ENCODE data around the gene CIC. TPM values are rescaled to one million over a fixed set of nuclear protein-coding genes. Genes with fewer than 3 reads are reported as not detected.

The CIC gene
- total and polyA plus RNA-seq, 9 of the 15 experiments (the other 6 are each of a cell fraction or from before 2014, with no cell fraction given), result 0.07 to 44.7 (median 8.6) TPM

DNA sequence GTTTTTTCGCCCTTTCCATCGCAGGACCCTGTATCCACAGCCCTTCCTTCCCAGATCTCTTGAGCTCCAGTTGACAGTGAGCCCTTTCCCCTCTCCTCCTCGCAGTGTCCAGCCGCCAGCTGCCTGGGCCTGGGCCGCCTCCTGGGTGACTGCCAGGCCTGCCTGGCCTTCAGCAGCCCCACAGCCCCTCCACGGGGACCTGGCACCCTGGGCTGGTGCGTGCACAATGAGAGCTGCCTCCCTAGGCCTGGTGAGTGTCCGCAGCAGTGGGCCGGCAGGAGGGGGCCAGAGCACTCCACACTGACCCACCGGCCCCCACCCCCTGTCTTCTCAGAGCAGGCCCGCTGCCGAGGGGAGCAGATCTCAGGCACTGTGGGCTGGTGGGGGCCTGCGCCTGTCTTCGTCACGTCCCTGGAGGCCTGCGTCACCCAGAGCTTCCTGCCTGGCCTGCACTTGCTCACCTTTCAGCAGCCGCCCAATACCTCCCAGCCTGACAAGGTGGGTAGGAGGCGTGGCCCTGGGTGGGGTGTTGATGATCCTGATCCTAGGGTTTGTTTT lies 75.4 kb downstream of the CIC start:
- BruUV-seq (replicated peaks), result no TSS peak
- Histone ChIP-seq H3K9ac (ENCODE audit: insufficient read depth in 1 of 2, low read depth in 2 of 2, low read length in 2 of 2) (no peak overlapping the region; a peak in 1 of 4 replicates), H3K4me1 (replicated peaks in 1 of 2; ENCODE audit: control insufficient read depth in 2 of 2, insufficient read depth in 2 of 2, low read length in 2 of 2) (peaks cover 0 to 8% of the 10 kb centered on the region in 2 experiments; a peak in 1 of 5 replicates), H3K79me2 (ENCODE audit: control insufficient read depth, insufficient read depth, low read length) (no peaks in the 10 kb centered on the region), H2AFZ (ENCODE audit: low read depth, low read length) (no peak overlapping the region), H3K9me1 (ENCODE audit: control insufficient read depth, insufficient read depth, low read length) (no peaks in the 10 kb centered on the region), H3K36me3 (ENCODE audit: control insufficient read depth, insufficient read depth, low read length) (peaks cover 8% of the 10 kb centered on the region; the same call in 1 of the 3 replicates), H3K9me3 (replicated peaks; ENCODE audit: control insufficient read depth, insufficient read depth, low read depth, low read length) (no peaks in the 10 kb centered on the region), H3K4me3 (no peak overlapping the region), H4K20me1 (replicated peaks; ENCODE audit: control insufficient read depth, insufficient read depth, low read length) (no peaks in the 10 kb centered on the region), H3K27me3 (ENCODE audit: control insufficient read depth in 2 of 2, insufficient read depth in 2 of 2, low read length in 2 of 2) (no peaks in the 10 kb centered on the region), H3K4me2 (ENCODE audit: insufficient read depth, low read length) (no peak overlapping the region), H3K27ac (ENCODE audit: extremely low read depth, low read depth, low read length) (no peak overlapping the region)
- DNase-seq (ENCODE audit: extremely low read depth in 1 of 4, low spot score in 3 of 4) (no peak), ATAC-seq (no peak), FAIRE-seq (no peak)
- WGBS (ENCODE audit: insufficient coverage, low coverage, missing lambda C conversion rate), result 84% methylated on average over 14 of the region's 18 CpGs
- ChIA-PET POLR2A (no interaction called here), CTCF (ENCODE audit: low intra/inter-chr PET ratio) (no interaction called here)
- intact Hi-C loops (cut with micrococcal nuclease), result no loop called here
- in situ Hi-C loops (cut with MboI), result no loop called here
- no peak for TF ChIP-seq RBM39 (optimal IDR thresholded peaks at IDR 0.05; ENCODE audit: low read depth, low read length)
- TF ChIP-seq, protein P1, sequence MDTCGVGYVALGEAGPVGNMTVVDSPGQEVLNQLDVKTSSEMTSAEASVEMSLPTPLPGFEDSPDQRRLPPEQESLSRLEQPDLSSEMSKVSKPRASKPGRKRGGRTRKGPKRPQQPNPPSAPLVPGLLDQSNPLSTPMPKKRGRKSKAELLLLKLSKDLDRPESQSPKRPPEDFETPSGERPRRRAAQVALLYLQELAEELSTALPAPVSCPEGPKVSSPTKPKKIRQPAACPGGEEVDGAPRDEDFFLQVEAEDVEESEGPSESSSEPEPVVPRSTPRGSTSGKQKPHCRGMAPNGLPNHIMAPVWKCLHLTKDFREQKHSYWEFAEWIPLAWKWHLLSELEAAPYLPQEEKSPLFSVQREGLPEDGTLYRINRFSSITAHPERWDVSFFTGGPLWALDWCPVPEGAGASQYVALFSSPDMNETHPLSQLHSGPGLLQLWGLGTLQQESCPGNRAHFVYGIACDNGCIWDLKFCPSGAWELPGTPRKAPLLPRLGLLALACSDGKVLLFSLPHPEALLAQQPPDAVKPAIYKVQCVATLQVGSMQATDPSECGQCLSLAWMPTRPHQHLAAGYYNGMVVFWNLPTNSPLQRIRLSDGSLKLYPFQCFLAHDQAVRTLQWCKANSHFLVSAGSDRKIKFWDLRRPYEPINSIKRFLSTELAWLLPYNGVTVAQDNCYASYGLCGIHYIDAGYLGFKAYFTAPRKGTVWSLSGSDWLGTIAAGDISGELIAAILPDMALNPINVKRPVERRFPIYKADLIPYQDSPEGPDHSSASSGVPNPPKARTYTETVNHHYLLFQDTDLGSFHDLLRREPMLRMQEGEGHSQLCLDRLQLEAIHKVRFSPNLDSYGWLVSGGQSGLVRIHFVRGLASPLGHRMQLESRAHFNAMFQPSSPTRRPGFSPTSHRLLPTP (IDR thresholded peaks at IDR 0.05; ENCODE audit: borderline replicate concordance, extremely low read depth, insufficient read length), result no peak
- no peak for TF ChIP-seq LCOR (CRISPR knock-in tag; IDR thresholded peaks at IDR 0.05)
- TF ChIP-seq NFATC3 (IDR thresholded peaks at IDR 0.05), result no peak
- TF ChIP-seq ZNF507 (tag; conservative IDR thresholded peaks at IDR 0.05), result no peak
- no peak for TF ChIP-seq ZNF174 (CRISPR knock-in tag; IDR thresholded peaks at IDR 0.05)
- TF ChIP-seq ESRRA (IDR thresholded peaks at IDR 0.05; ENCODE audit: borderline replicate concordance, low read depth), result no peak
- no peak for TF ChIP-seq ZC3H8 (IDR thresholded peaks at IDR 0.05)
- TF ChIP-seq, protein P2, sequence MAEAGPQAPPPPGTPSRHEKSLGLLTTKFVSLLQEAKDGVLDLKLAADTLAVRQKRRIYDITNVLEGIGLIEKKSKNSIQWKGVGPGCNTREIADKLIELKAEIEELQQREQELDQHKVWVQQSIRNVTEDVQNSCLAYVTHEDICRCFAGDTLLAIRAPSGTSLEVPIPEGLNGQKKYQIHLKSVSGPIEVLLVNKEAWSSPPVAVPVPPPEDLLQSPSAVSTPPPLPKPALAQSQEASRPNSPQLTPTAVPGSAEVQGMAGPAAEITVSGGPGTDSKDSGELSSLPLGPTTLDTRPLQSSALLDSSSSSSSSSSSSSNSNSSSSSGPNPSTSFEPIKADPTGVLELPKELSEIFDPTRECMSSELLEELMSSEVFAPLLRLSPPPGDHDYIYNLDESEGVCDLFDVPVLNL (CRISPR knock-in tag; IDR thresholded peaks at IDR 0.05; ENCODE audit: low read depth), result no peak
- no peak for TF ChIP-seq KDM2B (CRISPR knock-in tag; IDR thresholded peaks at IDR 0.05)
- TF ChIP-seq, protein P3, sequence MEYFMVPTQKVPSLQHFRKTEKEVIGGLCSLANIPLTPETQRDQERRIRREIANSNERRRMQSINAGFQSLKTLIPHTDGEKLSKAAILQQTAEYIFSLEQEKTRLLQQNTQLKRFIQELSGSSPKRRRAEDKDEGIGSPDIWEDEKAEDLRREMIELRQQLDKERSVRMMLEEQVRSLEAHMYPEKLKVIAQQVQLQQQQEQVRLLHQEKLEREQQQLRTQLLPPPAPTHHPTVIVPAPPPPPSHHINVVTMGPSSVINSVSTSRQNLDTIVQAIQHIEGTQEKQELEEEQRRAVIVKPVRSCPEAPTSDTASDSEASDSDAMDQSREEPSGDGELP (CRISPR knock-in tag; IDR thresholded peaks at IDR 0.05; ENCODE audit: borderline replicate concordance), result no peak
- TF ChIP-seq, protein P4, sequence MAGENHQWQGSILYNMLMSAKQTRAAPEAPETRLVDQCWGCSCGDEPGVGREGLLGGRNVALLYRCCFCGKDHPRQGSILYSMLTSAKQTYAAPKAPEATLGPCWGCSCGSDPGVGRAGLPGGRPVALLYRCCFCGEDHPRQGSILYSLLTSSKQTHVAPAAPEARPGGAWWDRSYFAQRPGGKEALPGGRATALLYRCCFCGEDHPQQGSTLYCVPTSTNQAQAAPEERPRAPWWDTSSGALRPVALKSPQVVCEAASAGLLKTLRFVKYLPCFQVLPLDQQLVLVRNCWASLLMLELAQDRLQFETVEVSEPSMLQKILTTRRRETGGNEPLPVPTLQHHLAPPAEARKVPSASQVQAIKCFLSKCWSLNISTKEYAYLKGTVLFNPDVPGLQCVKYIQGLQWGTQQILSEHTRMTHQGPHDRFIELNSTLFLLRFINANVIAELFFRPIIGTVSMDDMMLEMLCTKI (IDR thresholded peaks at IDR 0.05; ENCODE audit: partially characterized antibody), result no peak
- no peak for TF ChIP-seq JUNB (CRISPR knock-in tag; conservative IDR thresholded peaks at IDR 0.05)
- no peak for TF ChIP-seq MCM7 (IDR thresholded peaks at IDR 0.05)
